Measurements from ENCODE around the gene RFESD.
A peak's percentile ranks its signal among the peaks of the same experiment; 100 is the strongest.

Gene RFESD

GRCh38 chr5:95652849-95653248 is 6.3 kb downstream of the RFESD start:
- H3K79me1 ChIP-seq (replicated peaks; ENCODE audit: low read length, poor library complexity, severe bottlenecking): no peaks in the 10 kb centered on the region
- DNase-seq: no peak
- H2BK12ac ChIP-seq (ENCODE audit: low read length in 2 of 2): no peak overlapping the region
- no peak overlapping the region for H4K8ac ChIP-seq (ENCODE audit: low read length)
- no peaks in the 10 kb centered on the region for H3K9me3 ChIP-seq (ENCODE audit: control insufficient read depth, low read length)
- no peaks in the 10 kb centered on the region for H3K4me1 ChIP-seq (ENCODE audit: control insufficient read depth, insufficient read depth, low read depth, low read length)
- H2AK5ac ChIP-seq (ENCODE audit: low read length, severe bottlenecking): no peak overlapping the region
- H2BK15ac ChIP-seq (ENCODE audit: low read depth, poor library complexity, severe bottlenecking): no peak overlapping the region
- no peak overlapping the region for H2BK120ac ChIP-seq (ENCODE audit: low read depth, low read length)
- H3K4ac ChIP-seq (ENCODE audit: low read depth in 1 of 2, low read length in 2 of 2): no peak overlapping the region
- no peaks in the 10 kb centered on the region for H3K27me3 ChIP-seq (ENCODE audit: control insufficient read depth in 1 of 2, insufficient read depth in 1 of 2, low read length in 2 of 2)
- peaks cover 0 to 3% of the 10 kb centered on the region in 2 experiments for H3K36me3 ChIP-seq (ENCODE audit: control insufficient read depth in 1 of 2, insufficient read depth in 2 of 2, low read depth in 1 of 2, low read length in 2 of 2)
- no peak overlapping the region for H3K27ac ChIP-seq (ENCODE audit: low read length, poor library complexity, severe bottlenecking)
- H3K4me3 ChIP-seq (ENCODE audit: insufficient read depth in 1 of 2, low read depth in 1 of 2, low read length in 2 of 2): no peak overlapping the region
- no peak overlapping the region for H3K14ac ChIP-seq (ENCODE audit: low read length in 2 of 2)
- H2AFZ ChIP-seq (ENCODE audit: low read depth, low read length): no peak overlapping the region
- no peak overlapping the region for H3K9ac ChIP-seq (ENCODE audit: low read length)
- H3K4me2 ChIP-seq (ENCODE audit: low read length, poor library complexity, severe bottlenecking): no peak overlapping the region
- H4K91ac ChIP-seq (ENCODE audit: low read length): no peak overlapping the region
- WGBS: 98% methylated on average over 1 of the region's 1 CpG
- H2BK5ac ChIP-seq (ENCODE audit: low read depth, low read length, poor library complexity, severe bottlenecking): no peak overlapping the region
- H3K23ac ChIP-seq (ENCODE audit: low read length in 2 of 2): no peak overlapping the region
- H3K18ac ChIP-seq (ENCODE audit: low read depth in 1 of 2, low read length in 2 of 2): no peak overlapping the region

DNA sequence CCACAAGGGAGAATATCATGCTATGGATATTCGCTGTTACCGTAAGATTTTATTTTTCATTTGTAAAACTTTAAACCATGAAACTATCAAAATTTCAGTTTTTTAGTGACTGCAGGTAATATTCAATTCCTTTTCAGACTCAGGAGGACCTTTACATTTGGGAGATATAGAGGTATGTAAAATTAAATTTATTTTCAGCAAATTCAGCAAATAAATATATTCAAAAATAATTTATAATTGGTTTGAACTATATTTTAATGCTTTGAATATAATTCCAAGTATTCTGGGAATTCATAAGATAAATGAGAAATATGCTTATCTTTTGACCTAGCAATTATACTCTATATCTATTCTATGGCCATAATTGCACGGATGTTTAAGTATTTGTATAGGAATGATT is 7.6 kb downstream of the RFESD start:
- no peak overlapping the region for H3K4me2 ChIP-seq (ENCODE audit: low read length, poor library complexity, severe bottlenecking)
- DNase-seq: no peak
- no peak overlapping the region for H2AFZ ChIP-seq (ENCODE audit: low read depth, low read length)
- peaks cover 0 to 3% of the 10 kb centered on the region in 2 experiments for H3K36me3 ChIP-seq (ENCODE audit: control insufficient read depth in 1 of 2, insufficient read depth in 2 of 2, low read depth in 1 of 2, low read length in 2 of 2)
- H3K4me3 ChIP-seq (ENCODE audit: insufficient read depth in 1 of 2, low read depth in 1 of 2, low read length in 2 of 2): no peak overlapping the region
- no peak overlapping the region for H3K18ac ChIP-seq (ENCODE audit: low read depth in 1 of 2, low read length in 2 of 2)
- H2AK5ac ChIP-seq (ENCODE audit: low read length, severe bottlenecking): no peak overlapping the region
- no peaks in the 10 kb centered on the region for H3K79me1 ChIP-seq (replicated peaks; ENCODE audit: low read length, poor library complexity, severe bottlenecking)
- H3K9me3 ChIP-seq (ENCODE audit: control insufficient read depth, low read length): no peaks in the 10 kb centered on the region
- no peak overlapping the region for H3K23ac ChIP-seq (ENCODE audit: low read length in 2 of 2)
- no peak overlapping the region for H3K14ac ChIP-seq (ENCODE audit: low read length in 2 of 2)
- no peak overlapping the region for H2BK5ac ChIP-seq (ENCODE audit: low read depth, low read length, poor library complexity, severe bottlenecking)
- no peak overlapping the region for H3K27ac ChIP-seq (ENCODE audit: low read length, poor library complexity, severe bottlenecking)
- H2BK12ac ChIP-seq (ENCODE audit: low read length in 2 of 2): no peak overlapping the region
- no peak overlapping the region for H4K8ac ChIP-seq (ENCODE audit: low read length)
- H3K4me1 ChIP-seq (ENCODE audit: control insufficient read depth, insufficient read depth, low read depth, low read length): no peaks in the 10 kb centered on the region
- H3K9ac ChIP-seq (ENCODE audit: low read length): no peak overlapping the region
- H3K4ac ChIP-seq (ENCODE audit: low read depth in 1 of 2, low read length in 2 of 2): no peak overlapping the region
- no peak overlapping the region for H2BK15ac ChIP-seq (ENCODE audit: low read depth, poor library complexity, severe bottlenecking)
- no peaks in the 10 kb centered on the region for H3K27me3 ChIP-seq (ENCODE audit: control insufficient read depth in 1 of 2, insufficient read depth in 1 of 2, low read length in 2 of 2)
- no CpG with 5 or more reads among the region's 3 CpGs for WGBS
- no peak overlapping the region for H2BK120ac ChIP-seq (ENCODE audit: low read depth, low read length)
- no peak overlapping the region for H4K91ac ChIP-seq (ENCODE audit: low read length)

GRCh38 chr5:95655575-95655974 is 9.0 kb downstream of the RFESD start:
- Histone ChIP-seq H4K8ac (ENCODE audit: low read length) (no peak overlapping the region), H3K4me2 (ENCODE audit: low read length, poor library complexity, severe bottlenecking) (no peak overlapping the region), H3K27me3 (ENCODE audit: control insufficient read depth in 1 of 2, insufficient read depth in 1 of 2, low read length in 2 of 2) (no peaks in the 10 kb centered on the region), H3K9me3 (ENCODE audit: control insufficient read depth, low read length) (no peaks in the 10 kb centered on the region), H3K18ac (ENCODE audit: low read depth in 1 of 2, low read length in 2 of 2) (no peak overlapping the region), H3K23ac (ENCODE audit: low read length in 2 of 2) (no peak overlapping the region), H3K9ac (ENCODE audit: low read length) (no peak overlapping the region), H2AFZ (ENCODE audit: low read depth, low read length) (no peak overlapping the region), H3K4me1 (ENCODE audit: control insufficient read depth, insufficient read depth, low read depth, low read length) (no peaks in the 10 kb centered on the region), H3K14ac (ENCODE audit: low read length in 2 of 2) (no peak overlapping the region), H2AK5ac (ENCODE audit: low read length, severe bottlenecking) (no peak overlapping the region), H2BK12ac (ENCODE audit: low read length in 2 of 2) (no peak overlapping the region), H2BK5ac (ENCODE audit: low read depth, low read length, poor library complexity, severe bottlenecking) (no peak overlapping the region), H3K79me1 (replicated peaks; ENCODE audit: low read length, poor library complexity, severe bottlenecking) (no peaks in the 10 kb centered on the region), H3K4ac (ENCODE audit: low read depth in 1 of 2, low read length in 2 of 2) (no peak overlapping the region), H3K36me3 (ENCODE audit: control insufficient read depth in 1 of 2, insufficient read depth in 2 of 2, low read depth in 1 of 2, low read length in 2 of 2) (peaks cover 0 to 3% of the 10 kb centered on the region in 2 experiments), H2BK120ac (ENCODE audit: low read depth, low read length) (no peak overlapping the region), H3K27ac (ENCODE audit: low read length, poor library complexity, severe bottlenecking) (no peak overlapping the region), H3K4me3 (ENCODE audit: insufficient read depth in 1 of 2, low read depth in 1 of 2, low read length in 2 of 2) (no peak overlapping the region), H4K91ac (ENCODE audit: low read length) (no peak overlapping the region), H2BK15ac (ENCODE audit: low read depth, poor library complexity, severe bottlenecking) (no peak overlapping the region)
- no peak for DNase-seq
- 44% methylated on average over 1 of the region's 1 CpG for WGBS

DNA sequence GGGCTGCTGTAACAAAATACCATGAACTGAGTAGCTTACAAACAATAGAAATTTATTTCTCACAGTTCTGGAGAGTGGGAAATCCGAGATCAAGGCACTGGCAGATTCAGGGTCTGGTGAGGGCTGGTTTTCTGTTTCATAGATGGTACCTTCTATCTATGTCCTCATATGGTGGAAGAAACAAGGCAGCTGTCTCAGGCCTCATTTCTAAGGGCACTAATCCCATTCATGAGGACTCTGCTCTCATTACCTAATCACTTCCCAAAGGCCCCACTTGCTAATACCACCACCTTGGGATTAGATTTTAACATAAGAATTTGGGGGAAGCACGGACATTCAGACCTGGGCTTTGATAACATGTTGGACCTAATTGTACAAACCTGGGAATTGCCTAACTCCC is 13.5 kb downstream of the RFESD start:
- Histone ChIP-seq H3K4ac (ENCODE audit: low read depth in 1 of 2, low read length in 2 of 2) (no peak overlapping the region), H2AK5ac (ENCODE audit: low read length, severe bottlenecking) (no peak overlapping the region), H2BK5ac (ENCODE audit: low read depth, low read length, poor library complexity, severe bottlenecking) (no peak overlapping the region), H3K4me2 (ENCODE audit: low read length, poor library complexity, severe bottlenecking) (no peak overlapping the region), H3K4me1 (ENCODE audit: control insufficient read depth, insufficient read depth, low read depth, low read length) (no peaks in the 10 kb centered on the region), H3K23ac (ENCODE audit: low read length in 2 of 2) (no peak overlapping the region), H4K8ac (ENCODE audit: low read length) (no peak overlapping the region), H3K27ac (ENCODE audit: low read length, poor library complexity, severe bottlenecking) (no peak overlapping the region), H2BK15ac (ENCODE audit: low read depth, poor library complexity, severe bottlenecking) (peak overlapping the region; percentile 63), H3K9ac (ENCODE audit: low read length) (no peak overlapping the region), H3K4me3 (ENCODE audit: insufficient read depth in 1 of 2, low read depth in 1 of 2, low read length in 2 of 2) (no peak overlapping the region), H3K18ac (ENCODE audit: low read depth in 1 of 2, low read length in 2 of 2) (no peak overlapping the region), H3K27me3 (ENCODE audit: control insufficient read depth in 1 of 2, insufficient read depth in 1 of 2, low read length in 2 of 2) (no peaks in the 10 kb centered on the region), H2BK12ac (ENCODE audit: low read length in 2 of 2) (no peak overlapping the region), H3K79me1 (replicated peaks; ENCODE audit: low read length, poor library complexity, severe bottlenecking) (no peaks in the 10 kb centered on the region), H2BK120ac (ENCODE audit: low read depth, low read length) (no peak overlapping the region), H3K9me3 (ENCODE audit: control insufficient read depth, low read length) (no peaks in the 10 kb centered on the region), H4K91ac (ENCODE audit: low read length) (no peak overlapping the region), H2AFZ (ENCODE audit: low read depth, low read length) (no peak overlapping the region), H3K14ac (ENCODE audit: low read length in 2 of 2) (no peak overlapping the region), H3K36me3 (ENCODE audit: control insufficient read depth in 1 of 2, insufficient read depth in 2 of 2, low read depth in 1 of 2, low read length in 2 of 2) (no peaks in the 10 kb centered on the region)
- no CpG with 5 or more reads among the region's 2 CpGs for WGBS
- no peak for DNase-seq

All from mesenchymal stem cell (in vitro differentiated cells and primary cell).